GM12864 (cell line): ENCODE measurements around the gene CA7.

Experiments
- DNase-seq: peaks from one replicate; pipeline ENCODE4 v3.0.0-alpha.2; 2011; ENCODE audit warnings: low read depth
- H3K4me3 ChIP-seq: 2 replicates; pipeline ENCODE4 v1.5.1; 2011; ENCODE audit warnings: mild to moderate bottlenecking, low read depth, low read length, control low read depth
- TF ChIP-seq, protein P1 (sequence below): IDR thresholded peaks from 2 replicates; pipeline ENCODE4 v1.5.1; 2011; ENCODE audit warnings: low read depth, mild to moderate bottlenecking, moderate library complexity, low read length, control low read depth, inconsistent platforms; ENCODE audit errors: missing control alignments

Gene CA7

GRCh38 chr16:66844342-66845079 is at the start of gene CA7:
Gene CA7 (plus strand): TSS chr16:66844414. CDS start chr16:66844488, 74 bp downstream.
- DNase-seq, result no peak
- no peak within 1 kb of the TSS for H3K4me3 ChIP-seq
- TF ChIP-seq, protein P1, sequence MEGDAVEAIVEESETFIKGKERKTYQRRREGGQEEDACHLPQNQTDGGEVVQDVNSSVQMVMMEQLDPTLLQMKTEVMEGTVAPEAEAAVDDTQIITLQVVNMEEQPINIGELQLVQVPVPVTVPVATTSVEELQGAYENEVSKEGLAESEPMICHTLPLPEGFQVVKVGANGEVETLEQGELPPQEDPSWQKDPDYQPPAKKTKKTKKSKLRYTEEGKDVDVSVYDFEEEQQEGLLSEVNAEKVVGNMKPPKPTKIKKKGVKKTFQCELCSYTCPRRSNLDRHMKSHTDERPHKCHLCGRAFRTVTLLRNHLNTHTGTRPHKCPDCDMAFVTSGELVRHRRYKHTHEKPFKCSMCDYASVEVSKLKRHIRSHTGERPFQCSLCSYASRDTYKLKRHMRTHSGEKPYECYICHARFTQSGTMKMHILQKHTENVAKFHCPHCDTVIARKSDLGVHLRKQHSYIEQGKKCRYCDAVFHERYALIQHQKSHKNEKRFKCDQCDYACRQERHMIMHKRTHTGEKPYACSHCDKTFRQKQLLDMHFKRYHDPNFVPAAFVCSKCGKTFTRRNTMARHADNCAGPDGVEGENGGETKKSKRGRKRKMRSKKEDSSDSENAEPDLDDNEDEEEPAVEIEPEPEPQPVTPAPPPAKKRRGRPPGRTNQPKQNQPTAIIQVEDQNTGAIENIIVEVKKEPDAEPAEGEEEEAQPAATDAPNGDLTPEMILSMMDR, result no peak

GRCh38 chr16:66798161-66798560 is 46.1 kb upstream of the CA7 start:
- no peak overlapping the region for H3K4me3 ChIP-seq
- TF ChIP-seq, protein P1, result no peak
- no peak for DNase-seq

DNA sequence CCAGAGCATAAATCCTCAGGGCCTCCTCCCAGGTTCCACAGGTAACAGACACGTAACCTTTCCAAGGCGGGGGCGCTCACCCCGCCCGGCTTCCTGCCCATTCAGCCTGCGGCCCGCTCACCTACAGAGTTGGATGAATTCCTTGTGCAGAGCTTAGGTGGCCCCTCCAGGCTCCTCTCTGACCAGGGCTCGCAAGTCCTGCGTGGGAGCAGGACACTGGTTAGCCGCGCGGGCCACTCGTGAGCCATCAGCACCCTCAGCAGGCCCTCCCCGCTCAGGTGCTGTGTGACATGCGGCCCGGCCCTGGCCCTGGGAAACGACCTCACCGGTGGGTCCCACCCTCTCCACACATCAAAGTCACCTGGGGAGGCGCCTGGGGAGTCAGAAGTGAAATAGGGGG is 43.4 kb upstream of the CA7 start:
- TF ChIP-seq, protein P1, result no peak
- H3K4me3 ChIP-seq, result no peak overlapping the region
- no peak for DNase-seq

DNA sequence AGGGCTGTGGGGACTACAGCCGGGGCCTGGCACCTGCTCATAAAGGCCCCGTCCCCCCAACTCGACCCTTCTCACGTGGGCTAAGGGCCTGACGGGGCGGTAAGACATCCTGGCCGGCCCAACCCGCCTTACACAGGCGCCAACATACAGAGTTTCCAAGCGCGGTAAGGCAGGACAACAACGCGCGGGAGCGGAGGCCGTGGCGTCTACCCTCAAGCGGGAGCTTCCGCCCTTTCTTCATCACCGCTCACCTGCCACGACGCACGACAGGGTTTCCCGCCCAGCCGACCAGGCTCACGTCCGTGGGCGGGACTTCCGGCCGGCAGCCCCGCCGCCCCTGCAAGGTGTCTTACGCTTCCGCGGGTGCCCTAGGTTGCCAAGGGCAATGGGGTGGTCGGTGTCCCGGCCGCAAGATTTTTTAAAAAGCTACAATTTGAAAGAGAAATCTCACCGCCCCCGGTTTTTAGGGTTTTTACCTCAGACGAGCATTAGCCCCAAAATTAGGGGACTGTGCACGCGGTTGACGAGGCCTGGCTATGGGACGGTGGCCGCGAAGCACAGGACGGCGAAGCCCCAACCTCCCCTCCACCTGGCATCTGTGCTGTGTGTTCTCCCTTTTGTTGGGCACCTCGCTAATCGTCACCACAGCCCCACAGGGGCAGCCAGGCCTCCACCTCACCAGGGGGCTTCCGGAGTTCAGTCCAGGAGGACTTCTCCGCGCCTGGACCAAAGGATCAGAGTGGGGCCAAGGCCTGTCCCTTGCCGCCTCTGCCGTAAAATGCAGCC is 42.7 kb upstream of the CA7 start, which contains the start of gene TERB1:
TERB1 (minus strand) TSS at position 265 of the 786 bp plus-strand sequence. CDS start 4,786 bp downstream, outside the sequence.
- no peak for DNase-seq
- no peak within 1 kb of the TSS for H3K4me3 ChIP-seq

DNA sequence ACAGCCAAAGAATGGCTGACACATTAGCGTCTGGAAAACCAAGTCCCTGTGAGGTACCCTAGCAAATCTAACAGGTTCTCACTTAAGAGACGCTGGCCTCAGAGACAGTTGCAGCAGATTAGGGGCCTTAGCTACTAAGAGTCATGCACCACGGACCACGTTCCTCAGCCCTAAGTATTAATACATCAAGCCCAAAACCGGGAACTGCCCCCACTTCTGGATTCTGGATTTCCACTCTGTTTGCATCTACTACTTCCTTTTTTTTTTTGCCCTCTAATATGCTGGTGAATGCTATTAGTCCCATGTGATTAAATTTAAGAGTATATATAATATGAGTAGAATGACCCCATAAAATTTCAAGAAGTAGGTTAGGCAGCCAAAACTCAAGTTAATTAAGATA is 42.1 kb upstream of the CA7 start:
- TF ChIP-seq, protein P1, result no peak
- H3K4me3 ChIP-seq, result no peak overlapping the region
- no peak for DNase-seq

More for the DNA sequence above, 42.7 kb upstream of the CA7 start, which contains the start of gene TERB1:
- TF ChIP-seq, protein P1, result no peak

- no peak for DNase-seq
- H3K4me3 ChIP-seq, result no peak overlapping the region
- TF ChIP-seq, protein P1, result no peak
Observed at GRCh38 chr16:66809765-66810164, 34.4 kb upstream of the CA7 start.
